Activated CD4-positive, alpha-beta T cell treated with anti-CD3 and anti-CD28 coated beads, Interleukin-2, amount 10 ng/mL, durations not matched to agents 7 days and 5 days (primary cell): ENCODE data around the gene SUSD4. TPM values are rescaled to one million over a fixed set of nuclear protein-coding genes. Genes with fewer than 3 reads are reported as not detected.

Experiments used
- CTCF ChIA-PET: fragments of 350-600 bp; sonication (Branson Sonifier 250); formaldehyde crosslinking; loops from one replicate; lab custom pipeline; 2021; ENCODE audit warnings: antibody characterized with exemption; lab: Charles Lee
- POLR2A ChIA-PET: fragments of 350-600 bp; sonication (Branson Sonifier 250); formaldehyde crosslinking; loops from one replicate; lab custom pipeline; 2021; ENCODE audit warnings: antibody characterized with exemption; lab: Charles Lee
- DNase-seq: peaks from one replicate; pipeline ENCODE4 v3.0.0-alpha.2; 2020
- H3K27ac Mint-ChIP-seq: one replicate; pipeline ENCODE4 v1.8.0; 2021; ENCODE audit warnings: mild to moderate bottlenecking, moderate library complexity, mixed read lengths
- H3K27me3 Mint-ChIP-seq: one replicate; pipeline ENCODE4 v1.8.0; 2021; ENCODE audit warnings: mixed read lengths
- H3K36me3 Mint-ChIP-seq: one replicate; pipeline ENCODE4 v1.8.0; 2021; ENCODE audit warnings: low read depth, mixed read lengths
- H3K4me1 Mint-ChIP-seq: one replicate; pipeline ENCODE4 v1.8.0; 2021; ENCODE audit warnings: mixed read lengths
- H3K4me3 Mint-ChIP-seq: one replicate; pipeline ENCODE4 v1.8.0; 2021; ENCODE audit warnings: mild to moderate bottlenecking, moderate library complexity, mixed read lengths
- H3K9me3 Mint-ChIP-seq: one replicate; pipeline ENCODE4 v1.8.0; 2021; ENCODE audit warnings: mixed read lengths
- total RNA-seq, 2 experiments: library from RNA; stranded (reverse); gene quantifications; one replicate each; pipeline ENCODE4 v1.2.3, GENCODE V29; 2021

Gene SUSD4
- total RNA-seq, 2 experiments from 2014 or later = 2.9 to 4.8 TPM

DNA sequence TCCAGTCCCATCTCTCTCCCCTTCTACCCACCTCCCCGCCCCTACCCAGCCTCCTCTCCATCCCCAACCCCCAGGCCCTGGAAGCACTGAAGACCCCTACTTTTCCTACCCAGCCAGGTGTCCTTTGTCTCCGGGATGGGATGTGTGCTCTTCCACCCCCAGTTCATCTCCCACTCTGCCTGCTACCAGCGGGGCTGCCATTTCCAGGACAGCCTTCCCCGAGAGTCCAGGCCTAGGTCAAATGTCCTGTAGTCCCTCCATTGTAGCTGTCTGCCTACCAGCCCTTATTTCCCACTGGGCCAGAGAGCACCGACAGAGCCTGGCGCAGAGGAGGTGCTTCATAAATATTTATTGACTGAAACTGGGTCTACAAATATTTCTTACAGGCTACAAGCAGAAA is 148.9 kb downstream of the SUSD4 start:
- Mint-ChIP-seq H3K27me3 (no peaks in the 10 kb centered on the region), H3K4me1 (no peaks in the 10 kb centered on the region), H3K4me3 (no peak overlapping the region), H3K9me3 (peaks cover 15% of the 10 kb centered on the region), H3K36me3 (peaks cover 10% of the 10 kb centered on the region), H3K27ac (no peak overlapping the region)
- ChIA-PET CTCF (interaction anchor here (0.6 to 0.7 kb wide), 2 partner anchors 45 to 55 kb away, joined by 3 read pairs; no protein-coding TSS in a partner anchor), POLR2A (no interaction called here)
- no peak for DNase-seq

DNA sequence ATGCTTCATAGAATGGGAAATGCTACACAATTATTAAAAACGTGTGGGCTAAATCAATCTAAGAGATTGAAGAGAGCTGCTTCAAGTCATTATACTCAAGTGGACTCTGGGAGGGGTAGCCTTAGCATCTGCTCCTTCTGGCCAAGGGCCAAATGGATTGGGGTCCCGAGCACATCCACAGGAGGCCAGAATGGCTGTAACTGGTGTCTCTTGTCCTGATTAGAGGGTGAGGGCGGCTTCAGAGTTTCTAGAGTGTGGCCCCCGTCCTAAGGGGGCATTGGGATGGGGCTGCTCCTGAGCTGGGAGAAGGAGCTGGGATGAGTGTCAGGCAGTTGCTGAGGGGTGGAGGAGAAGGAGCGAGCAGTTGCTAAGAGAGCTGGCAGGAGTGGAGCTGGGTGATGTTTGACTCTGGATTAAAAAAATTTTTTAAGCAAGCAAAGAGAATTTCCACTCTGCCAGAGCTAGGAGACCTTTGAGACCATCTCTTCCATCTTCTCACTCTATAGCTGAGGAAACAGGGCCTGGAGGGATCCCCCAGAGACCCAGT is 149.6 kb downstream of the SUSD4 start:
- peaks cover 9% of the 10 kb centered on the region for H3K9me3 Mint-ChIP-seq
- H3K36me3 Mint-ChIP-seq = peaks cover 8% of the 10 kb centered on the region
- H3K4me3 Mint-ChIP-seq = no peak overlapping the region
- POLR2A ChIA-PET = no interaction called here
- H3K27me3 Mint-ChIP-seq = no peaks in the 10 kb centered on the region
- DNase-seq = no peak
- H3K4me1 Mint-ChIP-seq = no peaks in the 10 kb centered on the region
- CTCF ChIA-PET = no interaction called here
- no peak overlapping the region for H3K27ac Mint-ChIP-seq

DNA sequence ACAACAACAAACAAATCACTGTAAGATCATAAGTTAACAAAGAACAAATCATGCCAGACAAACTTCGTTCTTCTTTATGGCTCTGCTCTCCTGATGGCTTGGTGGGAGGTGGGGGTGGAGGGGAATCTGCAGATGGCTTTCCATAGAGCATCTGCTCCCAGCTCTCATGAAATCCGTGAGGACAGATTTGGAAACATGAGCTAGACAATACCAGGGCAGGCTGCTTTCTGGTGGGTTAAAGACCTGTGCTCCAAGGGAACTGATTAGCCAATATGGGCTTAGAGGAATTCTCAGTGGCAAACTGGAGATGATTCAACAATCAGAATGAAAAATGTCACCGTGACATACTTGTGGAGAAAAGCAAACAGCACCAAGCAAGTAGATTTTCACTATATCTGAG is 151.5 kb downstream of the SUSD4 start:
- no peaks in the 10 kb centered on the region for H3K4me1 Mint-ChIP-seq
- ChIA-PET POLR2A (no interaction called here), CTCF (interaction anchor here (0.6 kb wide), 1 partner anchor 24 kb away, joined by 3 read pairs; no protein-coding TSS in a partner anchor)
- no peaks in the 10 kb centered on the region for H3K27me3 Mint-ChIP-seq
- H3K9me3 Mint-ChIP-seq = no peaks in the 10 kb centered on the region
- DNase-seq = no peak
- H3K36me3 Mint-ChIP-seq = no peaks in the 10 kb centered on the region
- H3K27ac Mint-ChIP-seq = no peak overlapping the region
- no peak overlapping the region for H3K4me3 Mint-ChIP-seq

DNA sequence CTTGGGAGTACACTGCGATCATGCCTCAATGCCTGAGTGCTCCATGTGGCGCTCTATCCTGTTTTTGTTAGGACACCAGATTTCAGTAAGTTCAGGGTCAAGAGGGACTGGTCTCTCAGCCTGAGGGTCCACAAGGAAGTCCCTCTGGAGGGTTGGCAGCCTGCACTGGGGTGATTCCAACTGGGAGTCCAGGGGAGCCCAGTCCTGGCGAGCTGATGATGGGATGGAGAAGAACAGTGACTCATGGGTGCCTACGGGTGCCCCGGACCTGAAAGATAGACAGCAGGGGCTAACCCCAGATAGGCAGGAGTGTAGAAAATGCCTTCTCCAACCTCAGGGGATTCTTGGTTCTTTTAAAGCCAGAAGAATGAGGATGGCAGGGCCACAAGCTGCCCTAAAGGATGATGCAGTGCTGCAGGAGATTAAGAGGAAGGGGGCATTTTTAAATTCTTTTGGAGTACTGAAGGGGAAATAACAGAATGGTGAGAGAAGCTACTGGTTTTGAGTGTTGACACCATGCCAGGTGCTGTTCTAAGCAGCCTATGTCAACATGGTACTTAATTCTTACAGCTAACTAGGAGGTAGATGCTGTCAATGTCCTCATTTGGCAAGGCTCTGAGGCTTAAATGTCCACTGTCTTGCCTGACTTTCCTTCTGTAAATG is 152.5 kb downstream of the SUSD4 start:
- Mint-ChIP-seq H3K4me1 (no peaks in the 10 kb centered on the region), H3K27me3 (no peaks in the 10 kb centered on the region), H3K4me3 (no peak overlapping the region), H3K36me3 (no peaks in the 10 kb centered on the region), H3K27ac (no peak overlapping the region), H3K9me3 (no peaks in the 10 kb centered on the region)
- POLR2A ChIA-PET = no interaction called here
- no peak for DNase-seq
- CTCF ChIA-PET = no interaction called here

DNA sequence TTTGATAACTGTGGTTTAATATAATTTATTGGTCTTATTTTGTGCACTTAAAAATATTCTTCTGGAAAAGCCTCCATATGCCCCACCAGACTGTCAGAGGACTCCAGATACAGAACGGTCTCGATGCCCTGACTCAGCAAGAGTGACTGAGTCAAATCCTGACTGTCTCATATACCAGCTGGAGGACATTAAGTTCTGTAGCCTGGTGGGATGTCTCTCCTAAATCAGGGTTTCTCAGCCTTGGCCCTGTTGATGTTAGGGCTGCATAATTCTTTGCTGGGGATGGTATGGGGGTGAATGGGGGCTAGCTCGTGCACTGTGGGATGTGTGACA is 153.2 kb downstream of the SUSD4 start:
- Mint-ChIP-seq H3K27me3 (no peaks in the 10 kb centered on the region), H3K9me3 (no peaks in the 10 kb centered on the region), H3K27ac (no peak overlapping the region), H3K36me3 (no peaks in the 10 kb centered on the region), H3K4me1 (no peaks in the 10 kb centered on the region), H3K4me3 (no peak overlapping the region)
- CTCF ChIA-PET = no interaction called here
- POLR2A ChIA-PET = no interaction called here
- DNase-seq = no peak

DNA sequence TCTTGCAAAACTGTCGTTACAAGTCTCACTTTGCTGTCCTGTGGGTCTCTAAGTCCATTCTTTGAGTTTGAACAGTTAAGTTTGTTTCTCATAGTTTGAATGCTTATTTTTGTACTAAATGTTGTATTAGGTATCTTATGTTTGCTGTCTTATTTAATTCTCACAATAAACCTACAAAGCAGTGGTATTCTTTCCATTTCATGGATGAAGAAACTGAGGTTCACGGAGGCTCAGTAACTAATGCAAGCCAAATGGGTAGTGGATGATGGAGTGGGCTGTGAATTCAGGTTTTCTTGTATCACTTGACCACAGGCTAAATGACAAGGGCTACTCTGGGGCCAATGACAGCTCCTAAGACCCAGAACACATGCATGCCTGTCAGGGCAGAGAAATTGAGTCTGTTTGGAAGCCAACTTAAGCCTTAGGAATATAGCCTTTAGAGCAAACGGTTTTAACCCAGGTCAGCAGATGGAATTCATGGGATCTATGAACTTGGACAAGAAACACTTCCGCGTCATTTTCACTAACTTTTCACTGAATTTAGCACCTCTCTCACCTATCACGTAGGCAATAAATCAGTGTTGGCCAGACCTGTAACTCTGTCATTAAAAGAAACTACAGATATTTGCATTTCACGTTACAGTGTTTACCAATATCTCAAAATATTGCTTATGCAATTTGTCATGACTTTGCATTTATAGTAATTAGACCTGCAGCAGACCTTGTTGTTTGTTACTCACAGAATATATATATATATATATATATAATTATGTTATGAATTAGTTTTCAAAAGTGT is 153.8 kb downstream of the SUSD4 start:
- H3K4me3 Mint-ChIP-seq = no peak overlapping the region
- H3K27me3 Mint-ChIP-seq = no peaks in the 10 kb centered on the region
- ChIA-PET CTCF (no interaction called here), POLR2A (no interaction called here)
- no peaks in the 10 kb centered on the region for H3K36me3 Mint-ChIP-seq
- H3K9me3 Mint-ChIP-seq = no peaks in the 10 kb centered on the region
- no peak overlapping the region for H3K27ac Mint-ChIP-seq
- DNase-seq = no peak
- H3K4me1 Mint-ChIP-seq = no peaks in the 10 kb centered on the region

DNA sequence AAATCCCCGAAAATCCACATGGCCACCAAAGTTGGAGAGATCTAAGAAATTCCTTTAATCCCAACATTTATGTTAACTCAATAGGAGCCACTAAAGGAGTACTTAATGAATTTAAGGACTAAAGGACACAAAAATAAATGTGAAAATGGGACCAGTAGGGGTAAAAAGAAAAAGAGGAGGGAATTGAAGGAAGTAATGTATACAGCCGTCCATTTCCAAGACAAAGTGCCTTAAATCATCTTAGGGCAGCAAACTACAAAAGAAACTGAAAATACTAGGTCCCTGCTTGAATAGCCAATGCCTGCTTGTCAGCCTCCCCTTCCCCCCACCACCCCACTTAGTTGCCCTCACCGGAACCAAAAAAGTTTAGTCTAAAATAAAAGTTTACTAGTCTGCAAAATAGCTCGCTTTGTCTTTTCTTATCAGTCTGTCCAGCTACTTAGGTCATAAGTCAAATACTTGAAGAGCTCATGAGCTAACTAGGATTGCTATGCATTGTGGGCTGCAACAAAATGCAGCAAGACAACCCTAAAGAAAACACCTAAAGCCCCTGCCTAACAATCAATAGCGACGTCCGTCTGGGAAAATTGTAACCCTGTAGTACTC is 154.6 kb downstream of the SUSD4 start:
- H3K27ac Mint-ChIP-seq = no peak overlapping the region

DNA sequence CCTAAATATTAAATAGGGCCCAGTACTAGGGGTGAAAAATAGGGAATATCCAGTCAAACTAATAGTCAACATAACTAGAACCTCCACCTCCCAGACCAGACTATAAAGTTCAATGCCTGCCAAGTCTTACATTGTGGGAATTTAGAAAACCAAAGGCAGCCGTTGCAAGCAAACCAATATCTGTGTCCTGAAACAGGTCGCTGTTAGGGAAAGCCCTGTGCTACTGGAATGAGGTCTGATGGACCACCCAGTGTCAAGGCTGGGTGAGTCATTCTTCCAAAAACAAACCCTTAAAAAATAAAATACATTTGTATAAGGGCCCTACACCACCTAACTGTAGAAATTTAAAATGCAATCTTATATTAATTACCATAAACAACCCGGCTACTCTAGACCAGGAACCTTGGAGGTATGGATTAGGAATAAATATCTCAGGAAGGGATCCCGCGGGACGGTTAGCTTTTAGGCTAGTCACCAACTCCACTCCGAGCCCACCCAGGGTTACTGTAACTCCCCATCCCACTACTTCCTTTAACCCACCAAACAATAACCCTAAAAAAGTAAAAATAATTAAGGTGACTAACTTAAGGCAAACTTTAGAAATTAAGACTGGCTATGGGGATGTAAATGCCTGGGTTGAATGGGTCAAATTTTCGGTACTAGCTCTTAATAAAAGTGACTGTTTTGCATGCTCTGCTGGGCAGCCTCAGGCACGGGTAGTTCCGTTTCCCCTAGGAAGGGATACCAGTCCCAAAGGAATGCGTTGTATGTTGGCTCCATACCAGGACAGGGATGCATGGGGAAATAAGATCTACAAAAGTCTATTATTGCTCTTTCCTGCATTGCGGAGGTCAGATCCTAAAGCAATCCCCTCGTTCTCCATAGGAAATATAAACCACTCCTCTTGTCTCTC is 155.6 kb downstream of the SUSD4 start:
- Mint-ChIP-seq H3K27me3 (no peaks in the 10 kb centered on the region), H3K4me3 (no peak overlapping the region)
- CTCF ChIA-PET = interaction anchor here (1.9 kb wide), 1 partner anchor 16 kb away, joined by 8 read pairs; no protein-coding TSS in a partner anchor

More for the DNA sequence above, 154.6 kb downstream of the SUSD4 start:
- H3K4me1 Mint-ChIP-seq = no peaks in the 10 kb centered on the region
- CTCF ChIA-PET = no interaction called here
- DNase-seq = no peak
- no peaks in the 10 kb centered on the region for H3K27me3 Mint-ChIP-seq
- no peak overlapping the region for H3K4me3 Mint-ChIP-seq
- POLR2A ChIA-PET = no interaction called here
- no peaks in the 10 kb centered on the region for H3K36me3 Mint-ChIP-seq
- H3K9me3 Mint-ChIP-seq = no peaks in the 10 kb centered on the region

DNA sequence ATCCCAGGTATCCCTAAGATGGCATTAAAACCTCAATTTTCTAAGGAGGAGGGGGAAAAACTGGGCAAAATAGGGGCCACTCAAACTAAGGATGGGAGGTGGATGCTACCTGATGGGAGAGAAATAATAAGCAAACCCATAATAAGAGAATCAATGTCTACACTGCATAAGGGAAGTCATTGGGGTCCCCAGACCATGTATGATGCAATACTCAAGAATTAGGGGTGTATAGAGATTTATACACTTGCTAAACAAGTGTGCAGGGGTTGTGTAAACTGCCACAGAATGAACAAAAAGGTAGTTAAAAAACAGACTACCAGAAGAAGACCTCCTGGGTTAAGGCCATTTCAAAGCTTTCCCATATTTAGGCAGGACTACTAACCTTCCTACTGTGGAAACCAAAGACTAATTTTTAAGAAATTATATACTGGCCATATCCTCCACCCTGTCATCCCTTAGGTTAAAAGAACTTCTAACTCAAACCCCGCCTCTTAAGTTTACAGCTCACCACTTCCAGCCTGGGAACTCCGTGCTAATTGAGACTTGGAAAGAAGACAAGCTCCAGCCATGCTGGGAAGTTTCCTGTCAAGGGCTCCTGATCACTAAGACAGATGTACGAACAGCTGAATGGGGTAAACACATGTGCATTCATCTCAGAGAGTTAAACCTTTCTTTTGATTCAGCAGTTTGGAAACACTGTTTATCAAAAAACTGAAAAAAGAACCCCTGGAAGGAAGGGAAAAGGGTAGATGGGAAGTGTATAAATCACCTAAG is 156.5 kb downstream of the SUSD4 start:
- Mint-ChIP-seq H3K9me3 (no peaks in the 10 kb centered on the region), H3K36me3 (no peaks in the 10 kb centered on the region), H3K4me1 (no peaks in the 10 kb centered on the region), H3K4me3 (no peak overlapping the region), H3K27me3 (no peaks in the 10 kb centered on the region), H3K27ac (no peak overlapping the region)
- ChIA-PET POLR2A (no interaction called here), CTCF (interaction anchor here (1.9 kb wide), 1 partner anchor 15 kb away, joined by 8 read pairs; no protein-coding TSS in a partner anchor)
- DNase-seq = no peak

More for the DNA sequence above, 155.6 kb downstream of the SUSD4 start:
- Mint-ChIP-seq H3K27ac (no peak overlapping the region), H3K4me1 (no peaks in the 10 kb centered on the region), H3K9me3 (no peaks in the 10 kb centered on the region), H3K36me3 (no peaks in the 10 kb centered on the region)
- POLR2A ChIA-PET = no interaction called here
- DNase-seq = no peak

DNA sequence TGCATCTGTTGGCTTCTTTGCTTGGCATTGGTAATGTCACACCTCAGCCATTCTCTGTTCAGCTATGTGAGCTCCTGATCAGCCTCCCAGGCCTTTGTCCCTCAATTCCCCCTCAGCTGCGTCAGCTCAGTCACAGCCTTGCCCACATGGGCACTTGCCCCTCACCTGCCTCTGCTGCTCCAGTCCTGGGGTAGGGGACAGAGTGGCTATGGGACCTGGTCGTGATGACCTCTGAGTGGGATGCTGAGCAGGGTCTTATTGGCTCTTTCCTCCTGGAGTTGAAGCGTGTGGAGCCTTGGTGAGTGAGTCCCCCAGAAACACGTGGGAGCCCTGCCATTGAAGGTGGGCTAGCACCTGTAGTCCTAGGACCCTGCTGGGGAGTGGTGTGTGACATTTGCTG is 159.6 kb downstream of the SUSD4 start:
- Mint-ChIP-seq H3K9me3 (no peaks in the 10 kb centered on the region), H3K27me3 (no peaks in the 10 kb centered on the region), H3K36me3 (no peaks in the 10 kb centered on the region), H3K27ac (no peak overlapping the region), H3K4me1 (no peaks in the 10 kb centered on the region), H3K4me3 (no peak overlapping the region)
- CTCF ChIA-PET = no interaction called here
- no peak for DNase-seq
- POLR2A ChIA-PET = no interaction called here

DNA sequence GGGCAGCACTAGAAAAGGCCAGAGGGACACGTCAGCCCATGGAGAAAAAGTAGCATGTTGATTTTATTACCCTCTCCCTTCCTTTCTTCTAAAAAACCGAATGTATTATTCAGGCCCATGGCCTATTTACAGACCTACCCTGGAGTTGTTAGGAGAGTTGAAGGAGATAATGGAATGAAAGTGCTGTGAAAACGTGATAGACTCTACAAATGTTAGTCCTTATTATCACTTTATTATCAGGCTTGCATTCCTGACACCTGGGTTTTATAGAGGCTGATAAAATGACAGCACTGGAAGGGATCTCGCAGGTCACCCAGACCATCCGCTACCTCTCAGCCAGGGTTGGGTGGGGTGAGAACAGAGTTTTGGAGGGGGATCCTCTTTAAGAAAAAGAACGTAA is 160.3 kb downstream of the SUSD4 start:
- CTCF ChIA-PET = no interaction called here
- peaks cover 3% of the 10 kb centered on the region for H3K4me1 Mint-ChIP-seq

DNA sequence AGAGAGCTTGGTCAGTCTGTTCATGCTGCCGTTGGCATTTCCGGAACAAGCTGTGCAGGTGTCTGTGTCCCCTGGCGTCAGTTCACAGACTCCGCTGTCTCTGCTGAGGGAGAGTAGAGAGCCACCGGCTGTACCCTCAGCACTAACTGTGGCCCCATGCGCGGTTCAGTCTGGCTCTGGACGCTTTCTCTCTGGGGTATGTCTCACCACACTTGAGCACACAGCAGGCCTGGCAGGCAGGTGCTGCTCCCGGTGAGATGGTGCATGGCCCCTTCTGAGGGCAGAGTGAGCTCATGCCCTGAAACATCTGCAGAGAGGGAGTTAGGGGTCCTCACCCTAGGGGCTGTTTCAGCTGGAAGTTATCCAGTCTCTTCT is 161.0 kb downstream of the SUSD4 start:
- CTCF ChIA-PET = interaction anchor here (0.6 kb wide), 1 partner anchor 18 kb away, joined by 3 read pairs; no protein-coding TSS in a partner anchor
- POLR2A ChIA-PET = no interaction called here
- Mint-ChIP-seq H3K4me3 (no peak overlapping the region), H3K36me3 (no peaks in the 10 kb centered on the region), H3K27ac (no peak overlapping the region), H3K9me3 (no peaks in the 10 kb centered on the region), H3K27me3 (no peaks in the 10 kb centered on the region), H3K4me1 (peaks cover 9% of the 10 kb centered on the region)
- no peak for DNase-seq

More for the DNA sequence above, 160.3 kb downstream of the SUSD4 start:
- no peaks in the 10 kb centered on the region for H3K27me3 Mint-ChIP-seq
- no peak overlapping the region for H3K27ac Mint-ChIP-seq
- DNase-seq = no peak
- POLR2A ChIA-PET = no interaction called here
- H3K9me3 Mint-ChIP-seq = no peaks in the 10 kb centered on the region
- H3K36me3 Mint-ChIP-seq = no peaks in the 10 kb centered on the region
- no peak overlapping the region for H3K4me3 Mint-ChIP-seq
